Suppressor macrophage treated with lipopolysaccharide for 1 hour (primary cell): ENCODE measurements around the gene ACTRT2.

ENCODE experiments used
- DNase-seq, 3 donors: peaks; one replicate each; pipeline ENCODE4 v3.0.0-alpha.2; 2020 to 2022

Gene ACTRT2

DNA sequence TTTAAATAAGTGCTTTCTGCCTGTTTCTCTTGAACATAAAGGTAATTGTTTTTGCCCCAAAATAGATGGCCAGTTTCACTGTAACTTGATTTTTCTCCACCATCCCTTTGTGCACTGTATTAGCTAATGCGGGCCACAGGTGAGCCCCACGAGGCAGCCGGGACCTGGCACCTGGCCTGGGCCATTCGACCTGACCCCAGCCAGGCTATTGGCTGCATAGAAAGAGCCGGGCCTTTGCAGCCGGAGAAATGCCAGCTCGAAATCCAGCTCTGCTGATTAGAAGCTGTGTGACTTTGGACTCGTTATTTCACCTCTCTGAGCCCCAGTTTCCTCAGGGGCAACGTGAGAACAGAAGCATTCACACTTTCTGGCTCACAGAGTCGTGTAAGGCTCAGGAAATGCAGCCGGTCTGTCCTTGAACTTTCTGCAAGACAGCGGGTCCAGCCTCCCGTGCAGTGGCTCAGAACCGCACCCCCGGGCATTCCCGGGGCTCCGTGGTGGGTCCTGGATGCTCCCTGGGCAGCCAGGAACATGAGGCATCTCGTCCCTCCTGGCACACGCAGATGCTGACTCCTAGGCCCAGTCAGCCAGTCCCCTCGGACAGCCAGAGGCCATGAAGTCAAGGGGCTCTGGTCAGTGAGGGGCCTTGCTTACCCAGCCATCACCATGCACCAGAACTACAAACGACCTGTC is 37.4 kb upstream of the ACTRT2 start:
- DNase-seq: no peak

DNA sequence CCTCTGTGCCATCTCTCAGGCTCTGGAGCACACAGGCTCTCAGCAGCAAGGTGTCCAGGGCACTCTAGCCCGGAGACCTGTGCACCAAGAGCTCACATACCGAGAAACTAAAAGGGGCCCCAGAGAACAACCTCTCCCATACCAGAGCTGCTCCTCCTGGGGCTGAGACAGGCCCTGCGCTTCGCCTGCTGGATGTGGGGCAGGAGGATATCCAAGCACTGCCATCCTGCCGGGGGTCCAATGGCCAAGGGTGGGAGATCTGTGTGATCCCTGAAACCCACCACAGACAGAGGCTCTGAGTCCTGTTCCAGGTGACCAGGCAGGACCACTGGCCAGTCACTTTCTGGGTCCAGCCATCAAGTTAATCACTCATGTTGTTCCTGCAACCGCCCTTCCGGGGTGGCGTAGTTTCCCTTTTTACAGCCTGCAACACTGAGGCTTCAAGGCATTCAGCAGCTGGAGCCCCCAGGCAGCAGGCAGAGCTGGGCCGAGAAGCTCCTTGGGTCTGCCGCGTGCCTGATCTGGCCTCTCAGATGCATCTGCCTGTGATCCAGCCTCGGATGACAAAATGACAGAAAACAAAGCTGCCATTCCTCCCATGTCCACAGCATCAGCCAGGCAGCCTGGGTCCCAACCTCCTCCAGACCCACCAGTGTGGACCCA is 36.7 kb upstream of the ACTRT2 start:
- DNase-seq: no peak

DNA sequence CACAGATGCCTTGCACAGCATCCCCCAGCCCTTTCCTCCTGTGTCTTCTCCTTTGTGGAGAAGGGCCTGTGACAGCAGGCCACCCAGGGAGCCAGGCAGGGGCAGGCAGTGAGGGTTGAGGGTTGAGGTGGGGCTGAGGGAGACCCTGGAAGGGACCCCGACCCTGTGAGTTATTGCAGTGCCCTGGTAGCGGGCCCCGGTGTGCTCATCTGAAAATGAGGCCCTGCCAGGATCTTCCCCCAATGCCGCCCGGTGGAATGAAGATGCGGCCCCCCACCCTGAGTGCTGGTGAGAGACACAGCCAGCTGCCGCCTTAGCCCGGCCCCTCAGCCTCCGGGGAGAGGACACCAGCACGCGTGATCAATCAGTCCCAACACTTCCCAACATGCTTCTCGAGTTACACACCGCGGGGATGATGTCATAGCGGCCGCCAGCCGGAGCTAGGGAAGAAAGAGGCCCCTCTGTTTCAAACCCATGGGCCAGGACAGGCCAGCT is 36.2 kb upstream of the ACTRT2 start:
- DNase-seq: no peak

- no peak for DNase-seq
These were observed 35.3 kb upstream of the ACTRT2 start for GRCh38 chr1:2985694-2986548.

- DNase-seq: no peak
These were observed 34.5 kb upstream of the ACTRT2 start for GRCh38 chr1:2986549-2987305.

DNA sequence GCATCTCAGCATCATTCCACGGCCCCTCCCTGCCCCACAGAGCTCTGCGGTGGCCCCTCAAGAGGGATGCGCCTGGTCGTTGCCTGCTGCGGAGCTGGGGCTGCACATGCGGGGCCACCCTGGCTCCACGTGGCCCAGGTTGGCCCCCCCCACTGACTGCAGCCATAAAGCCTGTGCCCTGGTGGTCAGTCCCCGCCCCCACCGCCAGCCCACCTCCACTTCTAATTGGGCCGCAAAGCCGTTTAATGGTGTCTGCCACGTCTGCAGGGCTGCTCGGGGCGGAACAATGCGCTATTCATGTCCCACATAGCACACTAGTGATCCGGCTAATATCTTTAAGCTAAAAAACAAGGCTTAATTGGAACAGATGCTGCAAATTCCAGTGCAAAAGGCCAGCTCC is 33.5 kb upstream of the ACTRT2 start:
- DNase-seq: no peak

- no peak for DNase-seq
These were observed 33.0 kb upstream of the ACTRT2 start for GRCh38 chr1:2988256-2988655.

GRCh38 chr1:2989185-2989584 is 32.1 kb upstream of the ACTRT2 start:
- DNase-seq: no peak

DNA sequence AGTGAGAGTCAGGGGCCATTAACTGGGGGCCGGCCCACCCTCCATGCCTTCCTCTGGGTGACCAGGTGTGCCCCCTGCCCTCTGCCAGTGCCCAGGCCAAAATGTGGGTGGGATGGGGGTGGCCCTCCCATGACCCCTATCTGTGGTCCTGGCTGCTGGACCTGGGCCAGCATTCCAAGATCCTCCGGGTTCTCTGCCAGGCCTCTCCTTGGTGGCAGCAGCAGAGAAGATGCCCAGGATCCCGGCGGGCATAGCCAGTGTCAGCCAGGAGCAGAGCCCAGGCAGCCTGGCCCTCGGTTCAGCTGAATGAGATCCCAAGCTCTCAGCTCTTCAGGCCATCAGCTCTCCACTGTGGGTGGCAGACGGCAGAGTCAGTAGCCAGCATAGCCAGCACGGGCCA is 31.3 kb upstream of the ACTRT2 start:
- no peak for DNase-seq

- DNase-seq: no peak
These were observed 30.7 kb upstream of the ACTRT2 start for GRCh38 chr1:2990376-2991115.

- DNase-seq: no peak
These were observed 29.3 kb upstream of the ACTRT2 start for GRCh38 chr1:2991753-2992495.

- DNase-seq: no peak
These were observed 22.7 kb upstream of the ACTRT2 start for GRCh38 chr1:2998503-2999100.

GRCh38 chr1:2999138-2999537 is 22.1 kb upstream of the ACTRT2 start:
- DNase-seq: no peak

GRCh38 chr1:2999571-2999970 is 21.7 kb upstream of the ACTRT2 start:
- DNase-seq: no peak

GRCh38 chr1:3000214-3000613 is 21.1 kb upstream of the ACTRT2 start:
- DNase-seq: no peak

- no peak for DNase-seq
These were observed 20.4 kb upstream of the ACTRT2 start for GRCh38 chr1:3000671-3001470.

DNA sequence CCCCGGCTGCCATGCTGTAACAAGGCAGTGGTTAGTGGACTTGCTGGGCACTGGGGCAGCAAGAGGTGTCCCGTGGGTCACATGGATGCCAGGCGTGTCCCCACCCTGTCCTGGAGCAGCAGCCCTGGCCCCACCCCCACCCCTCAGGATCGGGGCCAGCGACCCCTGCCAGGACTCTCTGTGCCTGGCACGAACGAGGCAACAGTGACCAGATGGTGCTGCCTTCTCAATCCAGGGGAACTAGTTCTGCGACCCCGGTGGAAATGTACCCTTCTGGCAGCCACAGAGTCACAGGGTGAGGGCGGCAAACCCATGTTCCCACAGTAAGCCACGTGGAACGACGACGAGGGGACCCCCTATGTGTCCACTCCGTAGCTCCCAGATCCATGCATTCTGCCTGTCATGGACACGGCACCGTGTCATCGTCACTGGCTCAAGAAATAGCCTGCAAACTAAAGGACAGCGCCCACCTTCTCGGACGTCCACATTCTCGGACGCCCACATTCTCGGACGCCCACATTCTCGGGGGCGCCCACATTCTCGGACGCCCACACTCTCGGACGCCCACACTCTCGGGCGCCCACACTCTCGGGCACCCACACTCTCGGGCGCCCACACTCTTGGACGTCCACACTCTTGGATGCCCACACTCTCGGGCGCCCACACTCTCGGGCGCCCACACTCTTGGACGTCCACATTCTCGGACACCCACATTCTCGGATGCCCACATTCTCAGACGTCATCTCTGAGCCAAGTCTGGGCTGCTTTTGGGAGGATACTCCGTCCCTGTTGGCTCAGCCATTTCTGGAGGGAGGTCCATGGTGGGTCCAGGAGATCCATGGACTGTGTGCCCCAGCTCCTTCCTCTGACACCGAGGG is 19.6 kb upstream of the ACTRT2 start:
- no peak for DNase-seq

DNA sequence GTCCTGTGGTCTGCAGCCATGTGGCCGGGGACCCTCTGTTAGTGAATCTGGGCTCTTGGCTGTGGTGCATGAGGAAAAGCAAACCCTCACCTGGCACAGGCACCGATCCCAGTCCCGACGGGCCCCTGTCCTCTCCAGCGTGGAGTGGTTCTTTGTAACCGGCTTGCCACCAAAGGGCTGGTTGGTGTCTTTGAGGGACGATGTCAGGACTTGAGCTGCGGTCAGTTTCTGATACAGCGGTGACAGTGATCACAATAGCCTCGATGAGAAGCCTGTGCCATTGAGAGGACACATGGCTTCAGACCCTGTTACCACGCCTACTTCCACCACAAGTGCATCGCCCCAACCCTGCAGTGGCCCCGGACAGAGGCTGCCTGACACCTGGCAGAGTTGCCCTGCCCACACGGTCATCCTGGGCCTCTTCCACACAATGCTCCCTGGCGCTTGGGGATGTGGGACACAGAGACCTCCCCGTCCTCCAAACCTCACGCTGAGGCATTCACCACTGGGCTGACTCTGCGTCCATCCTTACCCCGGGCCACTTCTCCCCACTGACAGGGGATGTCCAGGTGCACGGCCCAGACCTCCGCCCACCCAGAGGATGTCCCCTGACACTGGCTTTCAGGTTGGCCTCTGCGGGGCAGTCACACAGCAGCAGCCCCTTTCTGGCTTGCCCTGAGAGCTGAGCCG is 18.8 kb upstream of the ACTRT2 start:
- no peak for DNase-seq
